Activated CD4-positive, CD25-positive, alpha-beta regulatory T cell (primary cell): ENCODE data around the gene PCDHA11.
"Not testable (repeated sequence)": the region's sequence is repeated elsewhere in the genome, so short reads cannot be mapped to it uniquely, and the experiment has no call there.

Source experiments
- DNase-seq, 4 experiments: peaks; one replicate each; lab custom pipeline; 2025; lab: John Stamatoyannopoulos, UW

Gene PCDHA11

DNA sequence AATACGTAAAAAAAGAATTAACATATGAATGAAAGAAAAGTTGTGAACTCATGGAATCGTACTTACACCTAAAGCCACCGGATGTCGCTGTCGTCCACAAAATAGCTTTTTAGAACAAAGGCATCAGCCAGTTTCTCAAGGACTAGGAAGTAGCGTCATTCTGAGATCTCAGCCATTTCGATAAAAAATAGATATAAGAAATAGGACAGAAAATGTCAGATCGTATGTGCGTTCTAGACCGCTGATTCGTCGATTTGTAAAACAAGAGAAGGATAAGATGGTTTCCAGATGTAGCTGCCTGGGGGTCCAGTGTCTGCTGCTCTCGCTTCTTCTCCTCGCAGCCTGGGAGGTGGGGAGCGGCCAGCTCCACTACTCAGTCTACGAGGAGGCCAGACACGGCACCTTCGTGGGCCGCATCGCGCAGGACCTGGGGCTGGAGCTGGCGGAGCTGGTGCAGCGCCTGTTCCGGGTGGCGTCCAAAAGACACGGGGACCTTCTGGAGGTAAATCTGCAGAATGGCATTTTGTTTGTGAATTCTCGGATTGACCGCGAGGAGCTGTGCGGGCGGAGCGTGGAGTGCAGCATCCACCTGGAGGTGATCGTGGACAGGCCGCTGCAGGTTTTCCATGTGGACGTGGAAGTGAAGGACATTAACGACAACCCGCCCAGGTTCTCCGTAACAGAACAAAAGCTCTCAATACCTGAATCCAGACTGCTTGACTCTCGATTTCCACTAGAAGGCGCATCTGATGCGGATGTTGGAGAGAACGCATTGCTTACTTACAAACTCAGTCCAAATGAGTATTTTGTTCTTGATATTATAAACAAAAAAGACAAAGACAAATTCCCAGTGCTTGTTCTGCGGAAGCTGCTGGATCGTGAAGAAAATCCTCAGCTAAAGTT, 12.7 kb upstream of the PCDHA11 start, which contains the start of gene PCDHA10:
PCDHA10 (plus strand) TSS at position 126 of the 903 bp plus-strand sequence; CDS start at position 278, 152 bp downstream.
- DNase-seq, result no peak

DNA sequence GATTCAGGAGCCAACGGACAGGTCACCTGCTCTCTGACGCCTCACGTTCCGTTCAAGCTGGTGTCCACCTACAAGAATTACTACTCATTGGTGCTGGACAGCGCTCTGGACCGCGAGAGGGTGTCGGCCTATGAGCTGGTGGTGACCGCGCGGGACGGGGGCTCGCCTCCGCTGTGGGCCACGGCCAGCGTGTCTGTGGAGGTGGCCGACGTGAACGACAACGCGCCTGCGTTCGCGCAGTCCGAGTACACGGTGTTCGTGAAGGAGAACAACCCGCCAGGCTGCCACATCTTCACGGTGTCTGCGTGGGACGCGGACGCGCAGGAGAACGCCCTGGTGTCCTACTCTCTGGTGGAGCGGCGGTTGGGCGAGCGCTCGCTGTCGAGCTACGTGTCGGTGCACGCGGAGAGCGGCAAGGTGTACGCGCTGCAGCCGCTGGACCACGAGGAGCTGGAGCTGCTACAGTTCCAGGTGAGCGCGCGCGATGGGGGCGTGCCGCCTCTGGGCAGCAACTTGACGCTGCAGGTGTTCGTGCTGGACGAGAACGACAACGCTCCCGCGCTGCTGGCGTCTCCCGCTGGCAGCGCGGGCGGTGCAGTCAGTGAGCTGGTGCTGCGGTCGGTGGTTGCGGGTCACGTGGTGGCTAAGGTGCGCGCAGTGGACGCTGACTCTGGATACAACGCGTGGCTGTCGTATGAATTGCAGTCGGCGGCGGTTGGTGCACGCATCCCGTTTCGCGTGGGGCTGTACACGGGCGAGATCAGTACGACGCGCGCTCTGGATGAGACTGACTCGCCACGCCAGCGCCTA, 11.4 kb upstream of the PCDHA11 start:
- no peak for DNase-seq

DNA sequence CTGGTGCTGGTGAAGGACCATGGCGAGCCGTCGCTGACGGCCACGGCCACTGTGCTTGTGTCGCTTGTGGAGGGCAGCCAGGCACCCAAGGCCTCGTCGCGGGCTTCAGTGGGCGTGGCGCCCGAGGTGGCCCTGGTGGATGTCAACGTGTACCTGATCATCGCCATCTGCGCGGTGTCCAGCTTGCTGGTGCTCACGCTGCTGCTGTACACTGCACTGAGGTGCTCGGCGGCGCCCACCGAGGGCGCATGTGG, 10.8 kb upstream of the PCDHA11 start:
- no peak for DNase-seq

DNA sequence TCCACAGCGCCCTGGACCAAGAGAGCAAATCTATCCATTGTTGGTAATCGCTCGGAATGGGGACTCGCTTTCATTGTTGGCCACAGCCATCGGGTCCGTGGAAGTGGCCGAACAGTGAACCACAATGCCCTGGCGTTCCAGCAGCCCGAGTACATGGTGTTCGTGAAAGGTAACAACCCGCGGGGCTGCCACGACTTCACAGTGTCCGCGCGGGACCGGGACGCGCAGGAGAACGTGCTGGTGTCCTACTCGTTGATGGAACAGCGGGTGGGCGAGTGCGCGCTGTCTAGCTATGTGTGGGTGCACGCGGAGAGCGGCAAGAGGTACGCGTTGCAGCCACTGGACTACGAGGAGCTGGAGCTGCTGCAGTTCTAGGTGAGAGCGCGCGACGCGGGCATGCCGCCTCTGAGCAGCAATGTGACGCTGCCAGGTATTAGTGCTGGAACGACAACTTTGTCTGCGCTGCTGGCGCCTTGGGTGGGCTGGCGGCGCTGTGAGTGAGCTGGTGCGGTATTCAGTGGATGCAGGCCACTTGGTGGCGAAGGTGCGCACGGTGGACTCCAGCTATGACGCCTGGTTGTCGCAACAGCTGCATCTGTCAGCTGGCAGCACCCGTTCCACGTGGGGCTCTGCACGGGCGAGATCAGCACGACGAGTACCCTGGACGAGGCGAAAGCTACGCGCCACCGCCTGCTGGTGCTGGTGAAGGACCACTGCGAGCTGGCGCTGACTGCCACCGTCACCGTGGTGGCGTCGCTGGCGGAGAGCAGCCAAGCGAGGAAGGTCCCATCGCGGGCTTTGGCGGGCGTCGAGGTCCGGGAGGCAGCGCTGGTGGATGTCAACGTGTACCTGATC, 6.1 kb upstream of the PCDHA11 start:
- no peak for DNase-seq

DNA sequence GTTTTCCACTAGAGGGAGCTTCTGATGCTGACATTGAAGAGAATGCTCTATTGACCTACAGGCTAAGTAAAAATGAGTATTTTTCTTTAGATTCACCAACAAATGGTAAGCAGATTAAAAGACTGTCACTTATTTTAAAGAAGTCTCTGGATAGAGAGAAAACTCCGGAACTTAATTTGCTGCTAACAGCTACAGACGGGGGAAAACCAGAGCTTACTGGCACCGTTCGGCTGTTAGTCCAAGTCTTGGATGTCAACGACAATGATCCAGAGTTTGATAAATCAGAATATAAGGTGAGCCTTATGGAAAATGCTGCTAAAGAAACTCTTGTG, 764 bp downstream of the PCDHA11 start:
- no peak for DNase-seq

DNA sequence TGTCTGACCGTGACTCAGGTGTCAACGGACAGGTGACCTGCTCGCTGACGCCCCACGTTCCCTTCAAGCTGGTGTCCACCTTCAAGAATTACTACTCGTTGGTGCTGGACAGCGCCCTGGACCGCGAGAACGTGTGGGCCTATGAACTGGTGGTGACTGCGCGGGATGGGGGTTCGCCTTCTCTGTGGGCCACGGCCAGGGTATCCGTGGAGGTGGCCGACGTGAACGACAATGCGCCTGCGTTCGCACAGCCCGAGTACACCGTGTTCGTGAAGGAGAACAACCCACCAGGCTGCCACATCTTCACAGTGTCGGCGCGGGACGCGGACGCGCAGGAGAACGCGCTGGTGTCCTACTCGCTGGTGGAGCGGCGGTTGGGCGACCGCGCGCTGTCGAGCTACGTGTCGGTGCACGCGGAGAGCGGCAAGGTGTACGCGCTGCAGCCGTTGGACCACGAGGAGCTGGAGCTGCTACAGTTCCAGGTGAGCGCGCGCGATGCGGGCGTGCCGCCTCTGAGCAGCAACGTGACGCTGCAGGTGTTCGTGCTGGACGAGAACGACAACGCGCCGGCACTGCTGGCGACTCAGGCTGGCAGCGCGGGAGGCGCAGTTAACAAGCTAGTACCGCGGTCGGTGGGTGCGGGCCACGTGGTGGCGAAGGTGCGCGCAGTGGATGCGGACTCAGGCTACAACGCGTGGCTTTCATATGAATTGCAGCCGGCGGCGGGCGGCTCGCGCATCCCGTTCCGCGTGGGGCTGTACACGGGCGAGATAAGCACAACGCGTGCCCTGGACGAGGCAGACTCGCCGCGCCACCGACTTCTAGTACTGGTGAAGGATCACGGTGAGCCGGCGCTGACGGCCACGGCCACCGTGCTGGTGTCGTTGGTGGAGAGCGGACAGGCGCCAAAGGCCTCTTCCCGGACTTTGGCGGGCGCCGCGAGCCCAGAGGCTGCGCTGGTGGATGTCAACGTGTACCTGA, 1.8 kb downstream of the PCDHA11 start:
- DNase-seq, result no peak

DNA sequence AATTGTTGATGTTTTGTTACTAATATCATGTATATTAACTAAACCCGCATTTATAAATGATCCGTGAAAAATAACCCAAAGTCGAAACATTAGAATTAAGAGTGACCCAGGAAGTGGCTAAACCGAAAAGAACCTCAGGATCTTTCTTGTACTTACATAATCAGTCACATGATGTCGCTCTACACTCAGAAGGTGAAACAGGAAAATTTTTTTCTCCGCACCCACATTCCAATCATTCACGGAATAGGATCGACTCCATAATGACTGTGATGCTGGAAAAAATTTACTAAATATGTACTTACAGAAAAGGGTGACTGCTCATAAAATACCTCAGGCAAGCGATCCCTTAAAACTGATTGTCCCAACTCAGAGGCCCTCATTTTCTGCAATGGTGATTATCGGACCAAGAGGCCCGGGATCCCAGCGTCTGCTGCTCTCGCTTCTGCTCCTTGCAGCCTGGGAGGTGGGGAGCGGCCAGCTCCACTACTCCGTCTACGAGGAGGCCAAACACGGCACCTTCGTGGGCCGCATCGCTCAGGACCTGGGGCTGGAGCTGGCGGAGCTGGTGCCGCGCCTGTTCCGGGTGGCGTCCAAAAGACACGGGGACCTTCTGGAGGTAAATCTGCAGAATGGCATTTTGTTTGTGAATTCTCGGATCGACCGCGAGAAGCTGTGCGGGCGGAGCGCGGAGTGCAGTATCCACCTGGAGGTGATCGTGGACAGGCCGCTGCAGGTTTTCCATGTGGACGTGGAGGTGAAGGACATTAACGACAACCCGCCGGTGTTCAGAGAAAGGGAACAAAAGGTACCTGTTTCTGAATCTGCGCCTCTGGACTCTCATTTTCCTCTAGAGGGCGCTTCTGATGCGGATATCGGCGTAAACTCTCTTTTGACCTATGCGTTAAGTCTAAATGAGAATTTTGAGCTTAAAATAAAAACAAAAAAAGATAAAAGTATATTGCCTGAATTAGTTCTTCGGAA, 6.6 kb downstream of the PCDHA11 start, which contains the start of gene PCDHA12:
PCDHA12 (plus strand) TSS at position 224 of the 981 bp plus-strand sequence; CDS start at position 389, 165 bp downstream.
- DNase-seq, result no peak

DNA sequence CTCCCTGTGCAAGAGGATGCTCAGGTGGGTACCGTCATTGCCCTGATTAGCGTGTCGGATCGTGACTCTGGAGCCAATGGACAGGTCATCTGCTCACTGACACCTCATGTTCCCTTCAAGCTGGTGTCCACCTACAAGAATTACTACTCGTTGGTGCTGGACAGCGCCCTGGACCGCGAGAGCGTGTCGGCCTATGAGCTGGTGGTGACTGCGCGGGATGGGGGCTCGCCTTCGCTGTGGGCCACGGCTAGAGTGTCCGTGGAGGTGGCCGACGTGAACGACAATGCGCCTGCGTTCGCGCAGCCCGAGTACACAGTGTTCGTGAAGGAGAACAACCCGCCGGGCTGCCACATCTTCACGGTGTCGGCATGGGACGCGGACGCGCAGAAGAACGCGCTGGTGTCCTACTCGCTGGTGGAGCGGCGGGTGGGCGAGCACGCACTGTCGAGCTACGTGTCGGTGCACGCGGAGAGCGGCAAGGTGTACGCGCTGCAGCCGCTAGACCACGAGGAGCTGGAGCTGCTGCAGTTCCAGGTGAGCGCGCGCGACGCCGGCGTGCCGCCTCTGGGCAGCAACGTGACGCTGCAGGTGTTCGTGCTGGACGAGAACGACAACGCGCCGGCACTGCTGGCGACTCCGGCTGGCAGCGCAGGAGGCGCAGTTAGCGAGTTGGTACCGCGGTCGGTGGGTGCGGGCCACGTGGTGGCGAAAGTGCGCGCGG, 7.9 kb downstream of the PCDHA11 start:
- DNase-seq, result not testable (repeated sequence)

DNA sequence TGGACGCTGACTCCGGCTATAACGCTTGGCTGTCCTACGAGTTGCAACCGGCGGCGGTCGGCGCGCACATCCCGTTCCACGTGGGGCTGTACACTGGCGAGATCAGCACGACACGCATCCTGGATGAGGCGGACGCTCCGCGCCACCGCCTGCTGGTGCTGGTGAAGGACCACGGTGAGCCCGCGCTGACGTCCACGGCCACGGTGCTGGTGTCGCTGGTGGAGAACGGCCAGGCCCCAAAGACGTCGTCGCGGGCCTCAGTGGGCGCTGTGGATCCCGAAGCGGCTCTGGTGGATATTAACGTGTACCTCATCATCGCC, 8.5 kb downstream of the PCDHA11 start:
- DNase-seq, result no peak

DNA sequence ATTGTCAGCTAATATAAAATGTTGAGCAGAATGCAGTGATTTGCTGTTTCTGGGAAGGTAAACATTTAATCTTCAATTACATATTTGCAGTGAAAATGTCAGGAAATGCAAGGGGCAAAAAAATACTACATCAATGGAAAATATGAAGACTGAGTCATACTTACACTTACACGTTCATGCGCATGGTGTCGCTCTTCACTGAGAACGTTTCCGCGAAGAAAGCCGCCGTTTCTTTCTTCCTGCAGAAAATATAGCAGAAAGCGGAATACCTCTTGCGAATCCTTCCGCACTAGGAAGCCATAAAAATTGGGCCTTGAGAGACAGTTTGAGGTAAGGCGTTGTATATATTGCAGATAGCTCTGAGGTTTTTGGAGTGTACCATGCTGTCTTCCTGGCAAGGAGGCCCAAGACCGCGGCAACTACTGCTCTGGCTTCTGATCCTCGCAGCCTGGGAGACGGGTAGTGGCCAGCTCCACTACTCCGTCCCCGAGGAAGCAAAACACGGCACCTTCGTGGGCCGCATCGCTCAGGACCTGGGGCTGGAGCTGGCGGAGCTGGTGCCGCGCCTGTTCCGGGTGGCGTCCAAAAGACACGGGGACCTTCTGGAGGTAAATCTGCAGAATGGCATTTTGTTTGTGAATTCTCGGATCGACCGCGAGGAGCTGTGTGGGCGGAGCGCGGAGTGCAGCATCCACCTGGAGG, 13.3 kb downstream of the PCDHA11 start, which contains the start of gene PCDHA13:
PCDHA13 (plus strand) TSS at position 236 of the 702 bp plus-strand sequence; CDS start at position 381, 145 bp downstream.
- no peak for DNase-seq

DNA sequence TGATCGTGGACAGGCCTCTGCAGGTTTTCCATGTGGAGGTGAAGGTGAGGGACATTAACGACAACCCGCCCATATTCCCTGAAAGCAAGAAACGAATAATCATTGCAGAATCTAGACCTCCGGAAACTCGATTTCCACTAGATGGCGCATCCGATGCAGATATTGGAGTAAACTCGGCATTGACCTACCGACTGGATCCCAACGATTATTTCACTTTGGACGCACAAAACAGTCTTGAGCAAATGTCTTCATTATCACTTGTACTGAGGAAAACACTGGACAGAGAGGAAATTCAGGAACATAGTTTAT, 13.8 kb downstream of the PCDHA11 start:
- DNase-seq, result no peak

DNA sequence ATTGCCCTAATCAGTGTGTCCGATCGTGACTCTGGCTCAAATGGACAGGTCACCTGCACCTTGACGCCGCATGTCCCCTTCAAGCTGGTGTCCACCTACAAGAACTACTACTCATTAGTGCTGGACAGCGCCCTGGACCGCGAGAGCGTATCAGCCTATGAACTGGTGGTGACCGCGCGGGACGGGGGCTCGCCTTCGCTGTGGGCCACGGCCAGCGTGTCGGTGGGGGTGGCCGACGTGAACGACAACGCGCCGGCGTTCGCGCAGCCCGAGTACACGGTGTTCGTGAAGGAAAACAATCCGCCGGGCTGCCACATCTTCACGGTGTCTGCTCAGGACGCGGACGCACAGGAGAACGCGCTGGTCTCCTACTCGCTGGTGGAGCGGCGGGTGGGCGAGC, 14.6 kb downstream of the PCDHA11 start:
- no peak for DNase-seq

DNA sequence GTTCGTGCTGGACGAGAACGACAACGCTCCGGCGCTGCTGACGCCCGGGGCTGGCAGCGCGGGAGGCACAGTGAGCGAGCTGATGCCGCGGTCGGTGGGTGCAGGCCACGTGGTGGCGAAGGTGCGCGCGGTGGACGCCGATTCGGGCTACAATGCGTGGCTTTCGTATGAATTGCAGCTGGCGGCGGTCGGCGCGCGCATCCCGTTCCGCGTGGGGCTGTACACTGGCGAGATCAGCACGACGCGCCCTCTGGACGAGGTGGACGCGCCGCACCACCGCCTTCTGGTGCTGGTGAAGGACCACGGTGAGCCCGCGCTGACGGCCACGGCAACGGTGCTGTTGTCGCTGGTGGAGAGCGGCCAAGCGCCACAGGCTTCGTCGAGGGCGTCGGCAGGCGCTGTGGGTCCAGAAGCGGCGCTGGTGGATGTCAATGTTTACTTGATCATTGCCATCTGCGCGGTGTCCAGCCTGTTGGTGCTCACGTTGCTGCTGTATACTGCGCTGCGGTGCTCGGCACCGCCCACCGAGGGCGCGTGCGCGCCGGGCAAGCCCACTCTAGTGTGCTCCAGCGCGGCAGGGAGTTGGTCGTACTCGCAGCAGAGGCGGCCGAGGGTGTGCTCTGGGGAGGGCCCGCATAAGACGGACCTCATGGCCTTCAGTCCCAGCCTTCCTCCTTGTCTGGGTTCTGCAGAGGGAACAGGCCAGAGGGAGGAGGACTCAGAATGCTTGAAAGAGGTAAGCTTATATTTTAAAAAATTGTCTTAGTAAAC, 15.4 kb downstream of the PCDHA11 start:
- DNase-seq, result no peak

DNA sequence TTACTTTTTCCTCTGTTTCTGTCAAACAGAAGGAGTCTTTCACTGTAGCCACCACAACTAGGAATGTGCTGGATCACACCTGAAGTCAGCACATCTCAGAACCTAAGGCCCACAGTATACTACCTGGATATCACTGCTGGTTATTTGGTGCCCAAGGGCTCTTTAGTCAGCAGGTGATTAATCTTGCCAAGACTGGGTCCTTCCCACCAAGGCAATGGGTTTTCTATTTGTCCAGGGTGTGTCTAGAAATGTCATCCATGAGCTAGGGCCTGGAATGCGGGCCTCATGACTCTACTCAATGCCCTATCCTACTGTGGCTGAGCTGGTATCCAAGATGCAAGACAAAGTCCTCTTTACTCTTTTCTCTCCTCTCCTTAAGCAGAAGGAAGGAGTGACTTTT, 47.6 kb downstream of the PCDHA11 start:
- DNase-seq, result no peak
